ENCODE results near the gene DENND1A.

GRCh38 chr9:123864251-123864650 lies 65.7 kb downstream of the DENND1A start:
- no peak for TF ChIP-seq CTCF (IDR thresholded peaks at IDR 0.05)
- no peak for TF ChIP-seq POLR2A (IDR thresholded peaks at IDR 0.05)
